Left renal pelvis (tissue), 4 donors: ENCODE results near the gene PNPO. TPM values are rescaled to one million over a fixed set of nuclear protein-coding genes. Genes with fewer than 3 reads are reported as not detected.

Experiments used
- DNase-seq, 4 donors: peaks; one replicate each; pipeline ENCODE4 v3.0.0-alpha.2; 2013; ENCODE audit warnings: low read depth in 4 of 4, low spot score in 3 of 4
- polyA plus RNA-seq, 4 donors: library from polyadenylated mRNA; unstranded; fragments of 120-200 nt; gene quantifications; one replicate each; pipeline ENCODE4 v1.2.1, GENCODE V29; 2013; ENCODE audit not compliant: insufficient read length in 4 of 4

Gene PNPO
- polyA plus RNA-seq, result 10 to 100 TPM in 3 of 4 donors, 1 to 10 TPM in 1; 5.8 to 24.1 (median 20.6) TPM

DNA sequence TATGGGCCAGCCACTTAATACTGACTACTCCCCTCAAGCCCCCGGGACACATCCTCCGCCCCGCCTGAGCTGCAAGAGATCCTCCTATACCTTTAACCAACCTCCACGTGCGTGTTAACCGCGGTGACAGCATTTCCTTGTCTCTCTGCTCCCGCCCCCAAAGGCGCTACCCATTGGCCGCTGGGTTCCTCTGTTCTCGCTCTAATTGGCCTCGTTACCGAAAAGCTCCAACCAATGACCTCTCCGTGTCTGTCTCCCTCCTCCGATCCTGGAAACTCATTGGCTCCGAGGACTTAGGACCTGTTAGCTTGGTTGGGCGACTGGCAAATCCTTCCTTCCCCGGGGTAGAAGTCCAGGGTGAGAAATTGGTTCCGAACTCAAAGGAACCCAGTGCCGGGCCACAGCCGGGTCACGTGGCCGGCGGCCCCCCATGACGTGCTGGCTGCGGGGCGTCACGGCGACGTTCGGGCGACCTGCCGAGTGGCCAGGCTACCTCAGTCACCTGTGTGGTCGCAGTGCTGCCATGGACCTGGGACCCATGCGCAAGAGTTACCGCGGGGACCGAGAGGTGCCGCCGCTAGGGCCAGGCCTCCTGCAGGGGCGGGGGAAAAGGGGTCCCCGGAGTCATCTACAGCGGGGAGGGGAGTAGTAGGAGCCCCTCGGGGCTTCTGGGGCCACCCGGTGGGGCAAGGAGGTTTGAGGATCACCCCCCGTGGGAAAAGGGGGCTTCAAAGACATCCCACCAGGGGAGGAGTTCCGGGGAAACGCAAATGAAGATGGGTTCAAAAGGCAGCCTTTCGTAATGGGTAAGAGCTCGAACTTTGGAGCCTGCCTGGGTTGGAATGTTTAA is at the start of gene PNPO:
Gene PNPO (plus strand): TSS at position 326 of the 850 bp plus-strand sequence. CDS start 105 bp downstream, at position 431.
- DNase-seq, result peak; percentile 77 to 93 (median 84)

DNA sequence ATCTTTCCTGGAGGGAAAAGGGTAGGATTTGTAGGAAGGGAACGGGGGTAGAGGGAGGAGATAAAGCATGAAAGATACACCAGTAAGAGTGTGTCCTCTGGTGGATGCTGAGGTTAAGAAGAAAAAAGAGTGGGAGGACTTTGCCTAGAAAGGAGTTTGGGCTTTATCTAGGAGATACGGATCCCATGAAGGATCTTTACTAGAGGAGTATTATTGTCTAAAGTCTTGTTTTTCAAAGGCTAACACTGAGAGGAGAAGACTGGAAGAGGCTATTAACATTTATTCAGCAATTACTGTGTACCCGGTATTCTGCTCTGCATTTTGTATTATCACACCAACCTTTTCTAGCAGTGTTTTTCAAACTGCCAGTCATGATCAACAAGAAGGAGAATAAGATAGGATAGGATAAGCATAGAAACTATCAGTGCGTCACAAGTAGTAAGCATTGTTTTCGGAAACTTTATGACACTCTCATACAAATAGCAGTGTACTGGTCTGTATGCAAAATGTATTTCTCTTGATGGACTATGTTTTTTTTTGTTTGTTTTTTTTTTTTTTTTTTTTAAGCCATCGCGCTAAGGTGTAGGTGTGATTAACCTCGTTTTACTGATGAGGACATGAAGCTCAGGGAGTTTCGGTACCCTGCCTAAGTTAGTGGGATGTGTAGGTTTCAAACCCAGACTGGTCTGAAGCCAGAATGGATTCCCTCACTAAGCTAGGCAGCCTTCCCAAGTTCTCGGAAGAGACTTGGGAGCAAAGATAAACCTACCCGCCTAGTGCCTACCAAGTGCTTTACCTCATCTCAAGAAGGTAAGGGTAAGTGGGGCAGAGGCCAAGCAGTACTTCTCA is 46.6 kb upstream of the PNPO start:
- DNase-seq, result no peak

DNA sequence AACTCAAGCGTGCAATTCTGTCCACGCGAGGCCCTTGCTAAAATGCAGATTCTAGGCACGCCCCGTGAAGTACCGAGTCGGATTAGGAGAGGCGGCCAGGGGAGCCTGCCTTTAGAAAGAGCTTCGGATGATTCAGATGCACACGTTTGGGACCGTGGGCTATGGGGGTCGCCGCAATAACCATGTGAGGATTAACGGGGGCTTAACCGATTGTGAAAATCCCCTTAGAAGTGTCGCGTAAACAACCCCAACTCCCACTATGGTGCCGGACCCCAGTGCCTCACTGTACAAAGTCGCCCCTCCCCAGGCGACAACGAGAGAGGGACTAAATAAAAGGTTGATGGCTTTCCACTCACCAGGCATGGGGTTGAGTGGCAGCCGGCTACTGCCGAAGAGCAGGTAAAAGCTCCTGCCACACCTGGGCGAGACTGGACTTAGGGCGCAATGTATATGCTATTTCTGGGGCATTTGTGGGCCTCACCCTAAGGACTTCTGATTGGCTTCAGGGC is 46.0 kb upstream of the PNPO start:
- no peak for DNase-seq

DNA sequence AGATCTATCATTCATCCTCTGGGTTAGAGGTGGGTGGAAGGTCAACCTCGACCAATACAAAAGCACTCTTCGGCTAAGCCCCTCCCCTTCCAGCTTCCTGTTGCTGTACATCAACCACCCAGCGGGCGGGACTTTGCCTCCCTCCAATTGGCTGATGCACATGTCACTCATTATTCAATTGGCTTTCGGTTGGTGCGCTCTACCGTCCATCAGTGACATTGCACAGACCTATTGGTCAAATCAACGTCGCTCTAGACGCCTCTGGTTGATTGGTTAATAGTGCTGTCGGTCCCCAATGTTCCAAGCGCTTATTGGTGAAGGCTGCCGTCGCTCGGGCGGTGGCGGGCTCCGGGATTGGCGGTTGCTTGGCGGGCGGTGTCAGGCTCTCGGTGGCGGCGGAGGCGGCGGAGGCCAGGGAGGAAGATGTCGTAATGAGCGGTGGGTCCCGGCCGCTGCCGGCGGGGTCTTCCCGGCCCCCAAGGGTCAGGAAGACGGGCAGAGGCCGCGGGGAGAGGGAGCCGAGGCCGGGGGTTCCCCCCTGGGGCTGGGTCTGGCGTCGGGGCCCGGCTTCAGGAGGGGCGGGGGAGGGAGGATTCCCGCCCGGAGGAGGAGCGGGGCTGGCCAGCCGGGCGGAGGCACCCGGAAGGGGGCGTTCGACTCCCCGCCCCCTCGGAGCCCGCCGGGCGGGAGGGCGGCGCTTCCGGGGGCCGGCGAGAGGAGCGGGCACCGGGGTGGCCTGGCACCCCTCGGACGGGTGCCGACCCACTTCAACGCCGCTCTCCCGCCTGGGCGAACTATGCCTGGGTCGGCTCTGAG is 45.3 kb upstream of the PNPO start, which contains the start of gene SP2:
Gene SP2 (plus strand): TSS at position 381 of the 816 bp plus-strand sequence. CDS start 51 bp downstream, at position 432.
- DNase-seq, result peak; percentile 100

DNA sequence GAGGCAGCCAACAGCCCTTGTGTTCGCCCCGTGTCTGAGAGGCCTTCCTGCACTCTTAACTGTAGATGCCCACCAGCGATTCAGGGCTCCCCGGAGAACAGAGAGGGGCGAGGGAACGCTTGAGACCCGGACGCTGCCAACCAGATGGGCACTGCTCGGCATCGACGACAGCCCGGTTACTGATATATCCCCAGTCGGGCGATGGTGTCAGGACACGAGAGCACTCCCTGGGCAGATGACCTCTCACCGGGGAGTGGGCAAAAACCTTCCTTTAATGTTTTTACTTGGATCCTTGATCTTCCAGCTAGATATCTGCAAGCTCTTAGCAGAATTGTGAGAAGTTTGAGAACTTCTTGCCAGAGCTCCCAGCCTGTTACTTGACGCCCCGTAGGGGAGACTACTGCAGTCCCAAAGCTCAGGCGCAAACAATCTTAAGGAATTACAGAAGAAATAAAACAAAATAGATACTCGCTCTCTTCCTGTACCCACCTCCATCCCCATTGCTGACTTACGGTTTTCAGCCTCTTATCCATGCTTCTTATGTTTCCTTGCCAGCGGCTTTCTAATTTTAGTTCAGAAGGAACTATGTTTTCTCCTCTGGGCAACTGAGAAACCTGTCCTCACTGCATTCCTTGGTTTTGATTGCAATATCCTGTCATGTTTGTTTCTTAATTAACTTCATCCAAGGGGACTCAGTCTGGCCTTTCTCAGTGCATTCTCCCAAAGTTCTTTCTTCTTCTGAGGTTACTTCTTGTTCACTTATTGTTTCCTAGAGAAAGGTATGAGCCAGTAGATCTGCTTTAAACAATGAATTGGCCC is 44.5 kb upstream of the PNPO start:
- no peak for DNase-seq

DNA sequence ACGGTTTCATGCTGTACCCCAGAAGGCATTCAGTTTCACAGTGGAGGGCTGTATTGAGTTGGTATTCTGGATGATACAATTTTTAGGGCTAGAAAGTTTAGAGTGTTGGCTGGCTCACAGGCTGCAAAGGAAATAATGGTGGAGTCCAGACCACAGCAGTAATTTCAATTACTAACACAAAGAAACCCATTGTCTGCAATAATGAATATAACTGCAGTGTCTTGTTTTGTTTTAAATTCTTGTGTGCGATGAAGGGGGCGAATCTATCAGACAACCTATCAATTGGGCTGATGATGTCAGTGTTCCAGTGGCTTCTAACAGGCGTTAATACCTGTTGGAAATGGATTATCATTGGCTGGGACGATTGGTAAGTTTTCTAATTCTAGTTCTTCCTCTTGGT is 43.8 kb upstream of the PNPO start:
- no peak for DNase-seq

DNA sequence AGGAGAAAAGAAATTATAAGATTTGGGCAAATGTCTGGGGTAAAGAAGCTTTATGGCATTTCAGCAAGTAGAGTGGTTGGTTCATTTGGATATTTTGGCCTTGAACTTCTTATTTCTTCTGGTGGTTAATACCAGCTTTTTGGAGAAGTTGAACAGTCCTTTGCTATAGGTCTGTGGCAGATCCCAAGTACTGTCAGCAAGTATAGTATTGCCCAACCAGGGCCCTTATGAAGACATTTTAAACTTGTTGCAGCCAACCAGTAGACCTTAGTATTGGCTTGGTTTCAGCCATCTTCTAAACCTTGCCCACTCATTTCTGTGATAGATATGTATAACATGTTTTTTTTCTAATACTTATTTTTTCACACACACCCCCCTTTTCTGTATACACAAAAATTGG is 43.1 kb upstream of the PNPO start:
- no peak for DNase-seq

DNA sequence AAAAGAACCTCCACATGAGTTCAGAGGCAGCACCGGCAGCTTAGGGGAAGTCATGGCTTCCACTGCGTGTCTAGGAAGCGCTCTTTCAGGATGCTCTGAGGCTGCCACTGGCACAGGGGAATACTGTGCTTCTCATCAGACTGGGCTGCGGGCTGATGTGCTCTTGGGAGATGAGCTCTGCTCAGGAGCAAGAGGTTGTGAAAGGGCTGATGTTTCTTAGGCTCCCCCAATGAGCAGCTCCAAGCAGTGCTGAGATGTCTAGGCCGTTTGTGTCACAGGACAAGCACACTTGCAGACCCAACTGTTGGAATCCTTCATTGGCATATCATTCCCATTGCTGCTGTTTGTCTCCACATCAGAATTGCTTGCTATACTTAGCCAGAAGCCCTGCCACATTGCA is 41.7 kb upstream of the PNPO start:
- no peak for DNase-seq

DNA sequence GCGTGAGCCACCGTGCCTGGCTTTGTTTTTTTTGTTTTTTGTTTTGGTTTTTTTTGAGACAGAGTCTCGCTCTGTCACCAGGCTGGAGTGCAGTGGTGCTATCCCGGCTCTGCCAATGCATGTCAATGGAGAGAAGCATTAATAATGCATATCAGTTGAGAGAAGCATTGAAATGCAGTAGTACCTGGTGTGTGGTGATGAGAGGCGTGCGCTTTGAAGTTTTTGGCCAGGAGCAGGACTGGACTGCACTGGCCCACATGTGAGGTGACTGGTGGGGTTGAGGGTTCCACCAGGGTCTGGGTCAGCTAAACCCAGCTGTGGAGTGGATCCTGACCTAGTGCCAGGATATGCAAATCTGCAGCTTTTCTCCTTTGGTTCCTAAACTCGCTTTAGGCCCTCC is 39.9 kb upstream of the PNPO start:
- no peak for DNase-seq

DNA sequence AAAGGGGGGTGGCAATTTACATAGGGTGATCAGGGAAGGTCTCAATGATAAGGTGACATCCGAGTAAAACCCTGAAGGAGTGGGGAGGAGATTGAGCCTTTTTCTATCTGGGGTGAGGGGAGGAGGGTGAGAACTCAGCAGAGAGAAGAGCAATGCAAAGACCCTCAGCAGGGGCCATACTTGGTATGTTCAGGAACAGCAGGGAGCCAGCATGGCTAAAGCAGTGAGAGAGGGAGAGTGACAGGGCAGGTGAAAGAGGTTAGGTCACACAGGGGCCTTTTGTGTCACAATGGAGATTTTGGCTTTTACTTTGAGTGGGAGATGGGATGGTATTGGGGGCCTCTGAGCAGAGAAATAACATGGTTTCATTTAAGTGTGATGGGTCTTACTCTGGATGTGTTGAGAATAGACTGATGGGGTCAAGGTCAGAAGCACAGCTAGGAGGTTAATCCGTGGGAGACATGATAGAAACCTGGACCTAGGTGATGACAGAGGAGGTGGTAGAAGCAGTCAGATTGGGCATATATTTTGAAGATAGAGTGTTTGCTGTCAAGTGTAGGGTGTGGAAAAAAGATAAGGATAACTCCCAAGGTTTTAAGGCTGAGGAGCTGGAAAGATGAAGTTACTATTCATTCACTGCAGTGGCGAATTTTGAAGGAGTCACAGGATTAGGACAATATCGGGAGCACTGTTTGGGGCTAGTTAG is 39.2 kb upstream of the PNPO start:
- DNase-seq, result no peak

DNA sequence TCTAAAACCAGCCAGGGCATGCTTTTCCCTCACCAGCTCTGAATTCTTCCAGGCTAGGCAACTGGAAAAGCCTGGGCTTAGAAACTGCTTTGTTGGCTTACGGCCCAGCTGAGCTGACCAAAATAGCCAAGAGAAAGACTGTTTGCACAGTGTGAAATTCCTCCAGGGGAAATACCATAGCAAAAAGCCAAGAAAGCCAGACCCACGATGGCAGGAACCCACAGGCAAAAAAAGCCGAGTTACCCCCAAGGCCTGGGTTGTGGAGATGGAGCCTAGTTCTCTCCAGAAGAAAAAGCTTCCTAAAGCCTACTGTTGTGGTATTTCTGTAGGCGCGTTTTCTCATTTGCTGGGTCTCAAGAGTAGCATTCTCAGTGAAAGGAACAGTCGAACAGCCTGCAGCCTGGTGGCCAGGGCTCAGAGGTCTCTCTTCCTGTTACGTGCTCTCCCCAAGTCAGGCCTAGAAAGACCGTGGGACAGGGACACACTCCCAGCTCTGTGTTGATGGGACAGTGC is 36.1 kb upstream of the PNPO start:
- no peak for DNase-seq

DNA sequence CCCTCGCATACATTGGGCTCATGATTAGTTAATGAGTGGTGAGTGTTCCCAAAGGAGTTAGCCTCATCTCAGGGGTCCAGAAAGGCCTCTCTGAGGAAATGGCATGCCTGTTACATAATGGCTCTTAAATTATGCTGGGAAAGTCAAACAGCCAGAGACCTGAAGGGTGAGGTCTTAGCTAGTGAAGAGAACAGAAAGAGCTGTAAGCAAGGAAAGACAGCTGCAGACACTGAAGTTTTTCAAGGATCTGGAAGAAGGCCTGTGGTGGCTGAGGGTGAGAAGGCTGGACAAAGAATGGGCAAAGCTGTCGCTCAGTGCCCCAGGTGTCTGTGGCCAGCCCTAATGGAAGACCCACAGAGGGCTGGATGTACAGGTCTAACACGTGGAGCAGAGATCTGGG is 34.9 kb upstream of the PNPO start:
- DNase-seq, result no peak

DNA sequence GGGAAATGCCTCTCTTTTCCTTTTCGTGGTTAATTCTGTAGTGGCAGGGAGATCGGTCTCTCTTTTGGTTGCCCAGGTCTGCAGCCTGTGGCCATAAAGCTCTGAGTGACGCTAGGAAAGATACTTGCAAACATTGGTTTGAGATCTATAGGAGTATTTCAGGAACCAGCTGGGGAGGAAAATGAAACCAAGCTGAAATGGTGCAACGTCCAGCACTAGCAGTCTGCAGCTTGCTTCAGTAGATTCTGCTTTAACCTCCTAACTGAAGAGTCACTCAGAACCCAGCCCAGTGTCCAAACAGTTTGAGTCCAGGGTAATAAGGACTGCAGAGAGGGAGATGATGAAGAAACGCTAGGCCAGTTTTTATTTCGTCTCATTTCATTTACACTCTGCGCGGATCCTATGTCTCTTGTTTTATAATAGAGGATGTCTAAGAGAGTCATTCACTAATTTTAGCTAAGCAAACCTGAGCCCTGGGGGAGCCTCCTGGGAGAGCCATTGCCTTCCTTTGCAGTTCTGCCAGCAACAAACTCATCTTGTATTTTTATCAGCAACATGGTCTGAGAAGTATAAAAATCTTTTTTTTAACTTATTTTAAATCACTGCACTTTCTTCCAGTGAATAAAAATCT is 33.3 kb upstream of the PNPO start:
- no peak for DNase-seq

DNA sequence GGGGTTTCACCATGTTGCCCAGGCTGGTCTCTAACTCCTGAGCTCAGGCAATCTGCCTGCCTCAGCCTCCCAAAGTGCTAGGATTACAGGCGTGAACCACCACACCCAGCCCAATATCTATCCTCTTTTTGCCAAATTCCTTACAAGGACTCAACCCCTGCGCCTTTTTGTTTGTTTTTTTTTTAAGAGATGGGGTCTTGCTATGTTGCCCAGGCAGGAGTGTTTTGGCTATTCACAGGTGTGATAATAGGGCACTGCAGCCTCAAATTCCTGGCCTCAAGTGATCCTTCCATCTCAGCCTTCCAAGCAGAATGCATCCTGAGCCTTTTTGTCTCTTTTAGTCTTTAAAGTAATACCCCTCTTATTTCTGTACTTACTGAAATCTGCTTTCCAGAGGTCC is 28.3 kb upstream of the PNPO start:
- DNase-seq, result no peak

DNA sequence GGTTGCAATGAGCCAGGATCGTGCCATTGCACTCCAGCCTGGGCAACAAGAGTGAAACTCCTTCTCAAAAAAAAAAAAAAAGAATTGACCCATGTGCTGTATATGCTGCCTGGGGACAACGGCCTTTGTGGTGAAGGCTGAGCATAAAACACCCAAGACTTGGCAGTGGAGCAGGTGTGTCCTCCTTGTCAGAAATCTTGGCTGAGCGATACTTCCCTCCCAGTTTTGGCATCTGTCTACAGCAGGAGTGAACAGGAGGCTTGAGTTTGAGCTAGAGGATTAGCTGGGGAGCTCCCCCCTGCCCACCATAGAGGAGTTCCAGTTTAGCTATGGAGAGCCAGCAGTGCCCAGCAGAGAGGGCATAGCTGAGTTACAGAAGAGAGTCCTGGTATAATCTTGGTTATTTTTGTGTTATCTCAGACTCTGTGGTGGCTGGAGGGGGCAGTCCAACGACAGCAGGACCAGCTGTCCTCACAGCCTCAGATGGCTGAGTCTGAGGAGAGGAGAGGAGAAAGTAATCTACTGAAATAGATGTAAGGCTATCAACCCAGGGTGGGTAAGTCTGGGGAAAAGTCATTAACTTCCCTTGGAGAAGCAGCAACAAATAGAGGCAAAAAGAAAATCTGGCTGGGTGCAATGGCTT is 26.9 kb upstream of the PNPO start:
- no peak for DNase-seq

DNA sequence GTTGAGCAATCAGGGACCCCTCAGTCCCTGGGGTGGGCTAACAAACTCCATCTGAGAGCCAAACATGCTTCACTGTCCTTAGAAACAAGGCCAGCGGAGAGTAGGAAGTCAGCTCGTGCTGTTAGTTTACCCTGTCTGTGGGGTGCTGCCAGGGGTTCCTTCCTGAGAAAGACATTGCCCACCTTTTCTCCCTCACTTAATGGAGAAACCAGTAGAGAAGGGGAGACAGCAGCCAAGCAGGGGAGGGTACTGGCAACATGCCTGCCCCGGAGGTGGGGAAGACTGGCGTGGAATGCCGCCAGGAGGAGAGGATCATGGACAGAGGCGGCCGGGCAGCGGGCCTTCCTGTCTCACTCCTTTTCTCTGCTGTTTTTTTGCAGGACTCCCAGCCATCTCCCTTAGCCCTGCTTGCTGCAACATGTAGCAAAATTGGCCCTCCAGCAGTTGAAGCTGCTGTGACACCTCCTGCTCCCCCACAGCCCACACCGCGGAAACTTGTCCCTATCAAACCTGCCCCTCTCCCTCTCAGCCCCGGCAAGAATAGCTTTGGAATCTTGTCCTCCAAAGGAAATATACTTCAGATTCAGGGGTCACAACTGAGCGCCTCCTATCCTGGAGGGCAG is 25.5 kb upstream of the PNPO start:
- DNase-seq, result no peak

DNA sequence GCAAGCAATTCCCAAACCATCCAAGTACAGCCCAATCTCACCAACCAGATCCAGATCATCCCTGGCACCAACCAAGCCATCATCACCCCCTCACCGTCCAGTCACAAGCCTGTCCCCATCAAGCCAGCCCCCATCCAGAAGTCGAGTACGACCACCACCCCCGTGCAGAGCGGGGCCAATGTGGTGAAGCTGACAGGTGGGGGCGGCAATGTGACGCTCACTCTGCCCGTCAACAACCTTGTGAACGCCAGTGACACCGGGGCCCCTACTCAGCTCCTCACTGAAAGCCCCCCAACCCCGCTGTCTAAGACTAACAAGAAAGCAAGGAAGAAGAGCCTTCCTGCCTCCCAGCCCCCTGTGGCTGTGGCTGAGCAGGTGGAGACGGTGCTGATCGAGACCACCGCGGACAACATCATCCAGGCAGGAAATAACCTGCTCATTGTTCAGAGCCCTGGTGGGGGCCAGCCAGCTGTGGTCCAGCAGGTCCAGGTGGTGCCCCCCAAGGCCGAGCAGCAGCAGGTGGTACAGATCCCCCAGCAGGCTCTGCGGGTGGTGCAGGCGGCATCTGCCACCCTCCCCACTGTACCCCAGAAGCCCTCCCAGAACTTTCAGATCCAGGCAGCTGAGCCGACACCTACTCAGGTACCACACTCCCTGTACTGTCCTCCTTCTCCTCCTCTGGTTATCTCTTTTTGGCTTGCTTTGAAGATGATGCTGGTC is 24.7 kb upstream of the PNPO start:
- no peak for DNase-seq
